Limb (tissue), 2 donors: ENCODE results near the gene PGLYRP3.
"Not testable (repeated sequence)": the region's sequence is repeated elsewhere in the genome, so short reads cannot be mapped to it uniquely, and the experiment has no call there.

Experiments used
- DNase-seq, 2 donors: peaks; one replicate each; pipeline ENCODE4 v3.0.0-alpha.2; 2016; ENCODE audit errors: extremely low spot score in 2 of 2

PGLYRP3 gene

GRCh38 chr1:153348511-153349362 lies 36.0 kb upstream of the PGLYRP3 start, which contains the start of gene PGLYRP4:
PGLYRP4 (minus strand) TSS chr1:153348841; CDS start chr1:153347932, 909 bp downstream.
- DNase-seq, result no peak

DNA sequence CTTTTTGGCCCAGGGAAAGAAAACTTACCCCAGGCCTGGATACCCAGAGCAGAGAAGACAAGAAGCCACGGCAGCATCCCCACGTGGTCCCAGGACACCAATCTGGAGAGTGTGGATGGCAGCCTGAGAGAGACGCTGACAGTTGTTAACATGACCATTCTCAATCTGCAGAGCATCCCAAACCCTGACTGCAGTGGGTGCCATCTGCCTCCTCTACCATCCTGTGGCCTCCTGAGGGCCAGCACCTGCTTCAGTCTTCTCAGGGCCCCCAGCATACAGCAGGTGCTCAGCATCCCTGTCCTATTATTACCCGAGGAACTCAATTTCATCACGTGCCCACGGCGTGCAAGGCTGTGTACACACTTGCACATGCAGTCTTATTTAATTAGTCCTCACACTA lies 35.1 kb upstream of the PGLYRP3 start:
- DNase-seq, result no peak

DNA sequence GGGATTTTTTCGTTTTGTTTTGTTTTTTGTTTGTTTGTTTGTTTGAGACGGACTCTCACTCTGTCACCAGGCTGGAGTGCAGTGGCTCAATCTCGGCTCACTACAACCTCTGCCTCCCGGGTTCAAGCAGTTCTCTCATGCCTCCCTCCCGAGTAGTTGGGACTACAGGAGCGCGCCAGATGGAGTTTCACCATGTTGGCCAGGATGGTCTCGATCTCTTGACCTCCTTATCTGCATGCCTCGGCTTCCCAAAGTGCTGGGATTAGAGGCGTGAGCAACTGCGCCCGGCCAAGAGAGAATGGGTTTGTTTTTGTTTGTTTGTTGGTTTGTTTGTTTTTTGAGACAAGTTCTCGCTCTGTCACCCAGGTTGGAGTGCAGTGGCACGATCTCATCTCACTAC lies 34.3 kb upstream of the PGLYRP3 start:
- DNase-seq, result not testable (repeated sequence)

- DNase-seq, result no peak
Measured at GRCh38 chr1:153346077-153346723, 33.4 kb upstream of the PGLYRP3 start.

GRCh38 chr1:153345187-153346076 lies 32.7 kb upstream of the PGLYRP3 start:
- no peak for DNase-seq

DNA sequence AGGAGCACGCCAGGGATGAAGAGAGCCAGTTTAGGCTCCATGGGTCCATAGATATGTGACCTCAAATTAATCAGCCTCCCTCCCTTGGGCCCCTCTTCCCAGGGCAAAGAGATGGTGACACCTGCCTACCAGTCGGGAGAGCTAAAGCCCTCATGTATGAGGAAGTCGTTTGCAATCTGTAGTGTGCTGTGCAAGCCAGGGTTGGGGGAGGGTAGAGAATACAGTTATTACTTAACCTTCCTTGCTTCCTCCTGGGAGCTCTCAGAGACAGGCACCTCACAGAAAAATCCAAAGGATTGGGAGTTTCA lies 31.9 kb upstream of the PGLYRP3 start:
- no peak for DNase-seq

DNA sequence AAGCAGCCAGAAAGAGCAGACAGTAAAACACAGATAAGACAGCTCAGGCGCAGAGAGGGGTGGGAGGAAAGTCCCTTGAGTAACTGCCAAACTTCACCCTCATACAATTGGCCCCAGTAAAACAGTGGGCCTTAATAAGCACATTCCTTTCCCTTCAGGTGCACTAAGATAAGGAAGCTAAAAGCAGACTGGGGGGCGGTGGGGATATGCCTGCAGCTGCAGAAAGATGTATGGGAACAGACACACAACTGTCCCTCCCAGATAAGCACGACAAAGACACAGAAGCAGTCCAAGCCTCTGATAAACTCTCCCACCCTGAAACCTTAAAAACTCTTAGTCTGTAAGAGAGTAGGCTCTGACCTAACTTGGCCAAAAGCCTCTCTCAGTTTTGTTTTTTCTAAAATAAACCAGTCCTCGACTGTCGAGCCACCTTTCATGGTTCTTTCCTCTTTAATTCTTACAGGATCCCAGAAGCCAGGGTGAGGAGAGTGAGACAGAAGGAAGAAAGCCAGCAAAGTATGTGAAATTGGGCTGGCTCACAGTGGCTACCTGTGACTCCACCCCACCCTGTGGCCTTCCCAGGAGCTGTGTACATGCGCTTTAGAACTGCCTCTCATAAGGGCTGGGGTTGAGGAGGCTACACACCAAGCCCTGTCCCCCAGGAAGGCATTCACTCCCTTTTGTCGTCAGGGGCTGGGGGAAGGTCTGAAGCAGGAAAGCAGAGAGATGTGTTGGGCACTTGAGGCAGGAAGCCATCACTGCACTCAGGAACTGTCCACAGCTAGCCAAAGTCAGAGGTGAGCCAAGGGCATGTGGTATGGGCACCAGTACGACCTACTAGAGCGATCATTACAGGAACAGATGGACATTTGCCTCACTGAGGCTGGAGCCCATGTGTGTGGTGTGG lies 31.3 kb upstream of the PGLYRP3 start:
- DNase-seq, result no peak

GRCh38 chr1:153343040-153343681 lies 30.4 kb upstream of the PGLYRP3 start:
- DNase-seq, result no peak

GRCh38 chr1:153342178-153342577 lies 29.4 kb upstream of the PGLYRP3 start:
- DNase-seq, result no peak

GRCh38 chr1:153341431-153341934 lies 28.7 kb upstream of the PGLYRP3 start:
- no peak for DNase-seq

DNA sequence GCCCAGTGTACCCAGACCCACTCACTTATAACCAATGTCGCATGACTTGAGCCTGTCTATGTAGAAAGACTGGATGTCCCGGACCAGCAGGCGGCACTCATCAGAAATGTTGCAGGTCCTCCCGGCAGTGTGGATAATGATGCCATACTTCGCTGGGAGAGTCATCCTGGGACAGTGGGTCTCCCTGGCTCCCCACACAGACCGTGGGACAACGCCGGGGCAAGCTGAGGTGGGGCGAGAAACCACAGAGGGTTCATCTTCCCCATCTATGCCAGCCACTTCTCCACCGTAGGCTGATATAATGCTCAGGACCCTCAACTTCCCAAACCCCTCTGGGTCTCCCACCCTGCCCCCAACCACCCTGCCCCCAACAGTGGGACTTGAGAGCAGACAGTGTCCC lies 27.6 kb upstream of the PGLYRP3 start:
- no peak for DNase-seq

DNA sequence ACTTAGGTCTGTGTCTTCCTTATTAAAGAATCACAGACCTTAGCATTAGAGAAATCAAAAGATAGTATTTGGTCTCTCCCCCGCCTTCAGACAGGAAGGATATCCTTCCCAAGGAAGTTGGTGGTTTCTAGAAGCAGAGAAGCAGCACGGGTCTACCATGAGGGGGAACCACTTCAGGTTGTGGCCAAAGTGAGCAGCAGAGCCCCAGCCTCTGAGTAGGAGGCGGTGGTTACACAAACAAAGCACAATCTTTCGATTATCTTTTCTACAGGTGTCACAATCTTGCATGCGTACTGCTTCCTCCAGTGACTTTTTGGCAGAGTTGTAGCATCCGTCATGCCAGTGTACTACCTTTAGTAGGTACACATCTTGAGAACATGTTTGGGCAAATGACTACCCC lies 27.1 kb upstream of the PGLYRP3 start:
- no peak for DNase-seq

DNA sequence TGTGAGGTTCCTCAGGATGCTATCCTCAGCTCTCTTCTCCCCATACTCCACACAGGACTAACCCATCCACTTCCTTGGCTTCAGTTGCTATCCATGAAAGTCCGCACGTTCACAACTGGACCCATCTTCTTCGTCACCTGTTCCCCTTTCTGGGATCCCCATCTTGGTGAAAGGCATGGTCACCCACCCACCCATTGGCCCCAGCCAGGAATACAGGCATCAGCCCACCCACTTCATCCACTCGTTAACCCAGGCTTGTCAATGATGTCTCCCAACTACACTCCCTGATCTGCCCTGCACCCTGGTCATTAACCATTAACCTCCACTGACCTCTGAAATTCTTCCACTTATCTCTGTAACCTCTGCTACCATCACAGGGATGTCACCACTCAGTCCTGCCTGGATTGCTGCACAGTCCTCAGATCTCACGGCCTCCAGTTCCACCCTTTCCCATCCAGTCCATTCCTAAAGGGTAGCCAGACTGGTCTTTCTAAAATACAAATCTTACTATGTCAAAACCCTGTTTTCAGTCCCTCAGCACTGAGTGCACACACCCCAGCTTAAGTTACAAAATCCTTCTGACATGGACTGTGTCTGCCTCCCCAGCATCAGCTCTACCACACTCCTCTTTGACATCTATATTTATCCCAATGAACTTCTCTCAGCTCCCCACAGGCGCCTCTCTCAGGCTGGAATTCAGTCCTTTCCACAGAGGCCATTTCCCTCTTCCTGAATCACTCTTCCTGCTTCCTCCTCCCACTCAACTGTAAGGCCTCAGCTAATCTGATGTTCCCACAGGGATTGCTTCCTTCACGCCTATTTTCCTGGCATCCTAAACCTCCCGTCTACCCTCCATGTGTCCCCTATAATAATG lies 25.5 kb upstream of the PGLYRP3 start:
- no peak for DNase-seq

GRCh38 chr1:153336650-153337049 lies 23.9 kb upstream of the PGLYRP3 start:
- DNase-seq, result no peak

- no peak for DNase-seq
Measured at GRCh38 chr1:153333902-153334301, 21.1 kb upstream of the PGLYRP3 start.

DNA sequence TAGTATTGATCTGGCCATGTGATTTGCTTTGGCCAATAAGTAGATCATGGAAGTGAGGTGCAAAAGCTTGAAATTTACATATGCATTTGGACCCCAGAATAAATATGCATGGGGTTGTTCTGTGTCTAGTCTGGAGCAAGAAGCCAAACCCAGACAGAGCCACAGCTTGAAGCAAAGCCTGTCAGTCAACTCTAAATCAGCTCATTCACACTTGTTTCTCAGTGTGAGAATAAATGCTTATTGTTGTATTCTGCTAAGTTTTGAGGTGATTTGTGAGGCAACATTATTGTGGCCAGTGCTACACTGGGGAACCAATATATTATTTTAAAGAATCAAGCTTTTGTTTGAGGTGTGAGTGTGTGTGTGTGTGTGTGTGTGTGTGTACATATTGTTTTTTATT lies 12.2 kb upstream of the PGLYRP3 start:
- no peak for DNase-seq

DNA sequence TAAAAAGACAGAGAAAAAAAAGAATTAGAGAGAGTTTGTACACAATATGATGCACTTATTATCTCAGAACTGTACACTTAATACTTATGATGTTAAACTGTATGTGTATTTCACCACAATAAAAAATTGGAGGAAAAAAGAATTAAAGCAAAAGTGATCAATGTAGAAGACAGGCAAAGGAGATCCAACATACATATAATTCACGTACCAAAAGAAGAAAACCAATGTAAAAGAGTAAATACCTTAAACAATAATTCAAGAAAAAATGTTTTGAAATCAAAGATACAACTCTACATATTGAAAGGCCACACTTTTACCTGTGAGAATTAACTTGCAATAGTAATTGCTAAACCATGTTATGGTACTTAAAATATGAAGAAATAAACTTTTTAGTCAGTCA lies 9.8 kb upstream of the PGLYRP3 start:
- DNase-seq, result no peak

DNA sequence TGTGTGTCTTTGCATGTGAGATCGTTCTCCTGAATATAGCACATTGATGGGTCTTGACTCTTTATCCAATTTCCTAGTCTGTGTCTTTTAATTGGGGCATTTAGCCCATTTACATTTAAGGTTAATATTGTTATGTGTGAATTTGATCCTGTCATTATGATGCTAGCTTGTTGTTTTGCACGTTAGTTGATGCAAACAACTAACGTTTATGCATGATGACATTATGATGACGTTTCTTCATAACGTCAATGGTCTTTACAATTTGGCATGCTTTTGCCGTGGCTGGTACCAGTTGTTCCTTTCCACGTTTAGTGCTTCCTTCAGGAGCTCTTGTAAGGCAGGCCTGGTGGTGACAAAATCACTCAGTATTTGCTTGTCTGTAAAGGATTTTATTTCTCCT lies 5.4 kb upstream of the PGLYRP3 start:
- DNase-seq, result not testable (repeated sequence)

GRCh38 chr1:153316013-153316412 lies 3.3 kb upstream of the PGLYRP3 start:
- not testable (repeated sequence) for DNase-seq
